Coronary artery (tissue), 2 donors: ENCODE results near the gene GATB.

ENCODE experiments used
- DNase-seq: peaks from one replicate; pipeline ENCODE4 v3.0.0-alpha.2; 2017; ENCODE audit warnings: low spot score
- H3K27ac ChIP-seq, 2 donors: fragments of 200-600 bp; sonication (generic); one replicate each; pipeline ENCODE4 v1.5.1; 2016 to 2019
- H3K4me3 ChIP-seq: fragments of 200-600 bp; sonication (generic); 2 replicates; pipeline ENCODE4 v1.5.1; 2016; ENCODE audit warnings: mild to moderate bottlenecking, moderate library complexity
- TF ChIP-seq, protein P1 (sequence below): fragments of 200-600 bp; sonication (generic); IDR thresholded peaks from one replicate; pipeline ENCODE4 v1.5.1; 2019; ENCODE audit warnings: antibody characterized with exemption

The GATB gene

DNA sequence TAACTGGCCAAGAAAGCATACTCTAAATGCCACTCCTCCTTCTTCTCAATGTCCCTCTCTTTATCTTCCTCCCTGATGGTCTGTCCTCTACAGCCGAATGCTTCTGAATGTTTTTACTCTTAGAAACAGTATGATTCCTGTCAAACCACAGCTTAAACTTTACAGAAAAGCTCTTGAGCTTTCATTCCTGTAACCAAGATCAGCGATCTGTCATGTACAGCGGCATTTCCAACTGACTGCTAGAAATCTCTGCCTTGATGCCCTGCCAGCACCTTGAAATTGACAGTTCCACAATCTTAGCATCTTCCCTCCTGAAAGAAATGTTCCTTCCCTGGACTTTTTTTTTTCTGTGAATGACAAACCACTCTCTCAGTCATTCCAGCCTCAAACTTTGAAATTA, 11.5 kb upstream of the GATB start:
- H3K27ac ChIP-seq: no peak overlapping the region
- no peak for DNase-seq
- no peak overlapping the region for H3K4me3 ChIP-seq
- TF ChIP-seq, protein P1, sequence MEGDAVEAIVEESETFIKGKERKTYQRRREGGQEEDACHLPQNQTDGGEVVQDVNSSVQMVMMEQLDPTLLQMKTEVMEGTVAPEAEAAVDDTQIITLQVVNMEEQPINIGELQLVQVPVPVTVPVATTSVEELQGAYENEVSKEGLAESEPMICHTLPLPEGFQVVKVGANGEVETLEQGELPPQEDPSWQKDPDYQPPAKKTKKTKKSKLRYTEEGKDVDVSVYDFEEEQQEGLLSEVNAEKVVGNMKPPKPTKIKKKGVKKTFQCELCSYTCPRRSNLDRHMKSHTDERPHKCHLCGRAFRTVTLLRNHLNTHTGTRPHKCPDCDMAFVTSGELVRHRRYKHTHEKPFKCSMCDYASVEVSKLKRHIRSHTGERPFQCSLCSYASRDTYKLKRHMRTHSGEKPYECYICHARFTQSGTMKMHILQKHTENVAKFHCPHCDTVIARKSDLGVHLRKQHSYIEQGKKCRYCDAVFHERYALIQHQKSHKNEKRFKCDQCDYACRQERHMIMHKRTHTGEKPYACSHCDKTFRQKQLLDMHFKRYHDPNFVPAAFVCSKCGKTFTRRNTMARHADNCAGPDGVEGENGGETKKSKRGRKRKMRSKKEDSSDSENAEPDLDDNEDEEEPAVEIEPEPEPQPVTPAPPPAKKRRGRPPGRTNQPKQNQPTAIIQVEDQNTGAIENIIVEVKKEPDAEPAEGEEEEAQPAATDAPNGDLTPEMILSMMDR: no peak

DNA sequence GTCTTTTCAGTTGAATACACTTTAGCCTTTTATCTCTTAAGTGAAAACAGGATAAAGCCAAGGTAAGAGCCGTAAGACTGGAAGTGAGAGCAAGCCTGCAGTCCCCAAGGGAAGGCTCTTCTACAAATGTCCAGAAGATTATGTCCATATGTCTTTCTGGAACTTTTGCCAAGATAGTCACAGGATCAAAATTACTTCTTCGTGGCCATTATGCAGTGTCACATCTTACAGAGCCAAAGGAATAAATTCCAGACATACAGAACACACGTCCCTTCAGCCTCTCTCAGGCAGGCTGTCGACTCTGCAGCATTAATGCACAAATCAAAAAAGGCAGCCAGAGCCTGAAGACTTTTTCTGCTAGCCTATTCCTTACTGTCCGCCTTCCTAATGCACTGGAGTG, 10.9 kb upstream of the GATB start:
- DNase-seq: no peak
- TF ChIP-seq, protein P1: no peak

DNA sequence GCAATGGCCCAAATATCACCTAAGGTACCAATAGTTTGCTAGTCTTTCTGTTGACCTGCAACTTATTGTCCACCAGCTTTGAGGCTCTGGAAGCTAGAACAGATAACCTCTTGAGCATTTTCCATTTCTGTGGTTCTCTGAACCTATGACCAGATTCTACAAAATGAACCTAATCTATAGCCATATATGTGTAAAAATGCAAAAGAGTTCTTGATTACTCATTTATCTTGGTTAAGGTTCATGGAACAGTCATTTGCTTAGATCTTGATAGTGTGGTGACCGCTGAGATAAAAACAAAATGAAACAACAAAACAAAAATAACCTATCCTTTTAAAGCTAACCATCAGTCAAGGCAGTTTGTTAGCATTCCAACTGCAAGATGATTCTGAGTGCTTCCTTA, 9.3 kb upstream of the GATB start:
- Histone ChIP-seq H3K27ac (no peak overlapping the region), H3K4me3 (no peak overlapping the region)
- TF ChIP-seq, protein P1: no peak
- DNase-seq: no peak

More for the DNA sequence above, 10.9 kb upstream of the GATB start:
- no peak overlapping the region for H3K27ac ChIP-seq
- H3K4me3 ChIP-seq: no peak overlapping the region

DNA sequence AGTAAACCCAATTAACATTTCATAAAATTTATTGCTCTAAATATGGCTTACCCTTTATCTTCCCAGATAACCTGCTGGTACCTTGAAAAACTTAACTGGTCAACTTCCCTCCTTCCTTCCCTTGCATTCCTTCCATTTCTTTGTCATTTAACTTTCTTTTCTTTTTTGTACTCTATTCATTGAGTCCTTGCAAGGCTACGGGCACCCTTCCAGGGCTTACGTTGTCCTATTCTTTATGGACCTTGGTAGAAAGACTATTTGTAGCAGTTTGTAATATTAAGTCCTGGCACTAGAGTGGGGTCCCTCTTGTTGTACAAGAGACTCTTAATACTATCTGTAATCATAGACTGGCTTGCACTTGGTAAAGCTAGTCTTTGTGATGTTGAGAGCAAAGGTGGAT, 8.0 kb upstream of the GATB start:
- TF ChIP-seq, protein P1: no peak
- Histone ChIP-seq H3K27ac (no peak overlapping the region), H3K4me3 (no peak overlapping the region)
- DNase-seq: no peak

DNA sequence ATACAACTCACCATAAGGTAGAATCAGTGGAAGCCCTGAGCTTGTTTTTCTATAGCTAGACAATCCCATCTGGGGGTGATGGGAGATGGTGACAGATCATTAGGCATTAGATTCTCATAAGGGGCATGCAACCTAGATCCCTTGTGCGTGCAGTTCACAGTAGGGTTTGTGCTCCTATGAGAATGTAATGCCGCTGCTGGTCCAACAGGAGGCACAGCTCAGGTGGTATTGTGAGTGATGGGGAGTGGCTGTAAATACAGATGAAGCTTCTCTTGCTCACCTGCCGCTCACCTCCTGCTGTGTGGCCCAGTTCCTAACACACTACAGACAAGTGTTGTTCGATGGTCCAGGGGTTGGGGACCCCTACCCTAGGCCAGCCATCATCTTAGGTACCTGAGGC, 5.9 kb upstream of the GATB start:
- Histone ChIP-seq H3K27ac (no peak overlapping the region), H3K4me3 (no peak overlapping the region)
- no peak for DNase-seq
- TF ChIP-seq, protein P1: no peak

DNA sequence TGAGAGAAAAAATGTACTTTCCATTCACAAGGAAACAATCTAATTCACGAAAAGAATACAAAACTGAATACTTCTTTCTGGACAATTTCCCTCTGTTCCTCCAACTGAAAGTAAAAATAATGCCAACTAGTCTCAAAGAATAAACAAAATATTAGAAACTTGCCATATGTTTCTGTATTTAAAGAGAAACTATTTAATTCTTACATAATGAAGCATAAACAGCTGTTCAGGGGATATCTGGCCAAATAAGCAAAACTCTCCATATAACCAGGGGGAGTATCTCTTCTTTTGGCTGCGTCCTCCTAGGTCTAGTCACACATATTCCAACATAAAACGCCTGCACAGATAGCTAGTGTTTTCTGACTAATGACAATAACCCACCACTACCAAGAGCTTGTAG, 805 bp downstream of the GATB start:
- TF ChIP-seq, protein P1: no peak

DNA sequence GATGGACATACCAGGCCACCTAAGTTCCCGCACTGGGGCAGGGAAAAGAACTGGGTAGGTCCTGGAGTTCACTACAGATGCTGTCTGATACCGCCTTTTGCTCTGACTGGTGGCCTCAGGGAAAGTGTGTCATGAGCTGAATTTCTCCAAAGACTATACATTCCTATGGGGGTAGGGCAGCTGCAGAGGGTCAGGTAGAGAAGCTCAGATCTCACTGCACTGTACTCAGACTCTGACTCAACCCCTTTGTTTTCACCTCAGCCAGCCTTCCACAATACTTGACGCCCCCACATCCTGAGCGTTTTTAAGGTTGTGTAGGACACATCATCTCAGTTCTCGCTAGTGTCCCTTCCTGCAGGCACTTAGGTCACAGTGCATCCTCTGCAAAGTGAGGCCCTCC, 7.8 kb downstream of the GATB start:
- TF ChIP-seq, protein P1: no peak
- no peak overlapping the region for H3K27ac ChIP-seq
- H3K4me3 ChIP-seq: no peak overlapping the region
- no peak for DNase-seq

More for the DNA sequence above, 805 bp downstream of the GATB start:
- DNase-seq: no peak
- Histone ChIP-seq H3K4me3 (peak overlapping the region; percentile 87), H3K27ac (no peak overlapping the region)
